Adrenal gland (tissue), 5 donors: ENCODE data around the gene GBF1.

Experiments used
- POLR2A ChIP-seq, 2 donors: fragments of 450-650 bp; IDR thresholded peaks; one replicate each; pipeline ENCODE4 v1.6.1; 2017; ENCODE audit warnings: antibody characterized with exemption in 2 of 2, mild to moderate bottlenecking in 2 of 2, moderate library complexity in 1 of 2
- TF ChIP-seq, protein P1 (sequence below), 6 experiments: fragments of 450-650 bp in 4 of 6; fragments of 200-600 bp in 2 of 6; sonication (generic) in 1 of 6; IDR thresholded peaks; 1 replicate in 5 of 6; 2 replicates in 1 of 6; pipeline versions ENCODE4 v1.5.1 to v1.8.0; 2016 to 2021; ENCODE audit warnings: antibody characterized with exemption in 6 of 6, mild to moderate bottlenecking in 2 of 6, moderate library complexity in 1 of 6
- donor health status: DM: no; HTN: no; CAD: no.

- TF ChIP-seq, protein P1, sequence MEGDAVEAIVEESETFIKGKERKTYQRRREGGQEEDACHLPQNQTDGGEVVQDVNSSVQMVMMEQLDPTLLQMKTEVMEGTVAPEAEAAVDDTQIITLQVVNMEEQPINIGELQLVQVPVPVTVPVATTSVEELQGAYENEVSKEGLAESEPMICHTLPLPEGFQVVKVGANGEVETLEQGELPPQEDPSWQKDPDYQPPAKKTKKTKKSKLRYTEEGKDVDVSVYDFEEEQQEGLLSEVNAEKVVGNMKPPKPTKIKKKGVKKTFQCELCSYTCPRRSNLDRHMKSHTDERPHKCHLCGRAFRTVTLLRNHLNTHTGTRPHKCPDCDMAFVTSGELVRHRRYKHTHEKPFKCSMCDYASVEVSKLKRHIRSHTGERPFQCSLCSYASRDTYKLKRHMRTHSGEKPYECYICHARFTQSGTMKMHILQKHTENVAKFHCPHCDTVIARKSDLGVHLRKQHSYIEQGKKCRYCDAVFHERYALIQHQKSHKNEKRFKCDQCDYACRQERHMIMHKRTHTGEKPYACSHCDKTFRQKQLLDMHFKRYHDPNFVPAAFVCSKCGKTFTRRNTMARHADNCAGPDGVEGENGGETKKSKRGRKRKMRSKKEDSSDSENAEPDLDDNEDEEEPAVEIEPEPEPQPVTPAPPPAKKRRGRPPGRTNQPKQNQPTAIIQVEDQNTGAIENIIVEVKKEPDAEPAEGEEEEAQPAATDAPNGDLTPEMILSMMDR (IDR thresholded peaks at IDR 0.05), result no peak
- TF ChIP-seq POLR2A (IDR thresholded peaks at IDR 0.05), result no peak
Observed at GRCh38 chr10:102297101-102297500, 51.8 kb downstream of the GBF1 start.
